Measurements from ENCODE around the gene FCER2. TPM values are rescaled to one million over a fixed set of nuclear protein-coding genes. Genes with fewer than 3 reads are reported as not detected.

FCER2 gene
- polyA plus RNA-seq, 10 donors, result 0.22 to 0.97 (median 0.48) TPM; not detected in 1

- no peak for DNase-seq
Observed at GRCh38 chr19:7679771-7680605, 21.9 kb downstream of the FCER2 start.

GRCh38 chr19:7678971-7679751 is 22.8 kb downstream of the FCER2 start:
- DNase-seq, result no peak

GRCh38 chr19:7677669-7678311 is 24.1 kb downstream of the FCER2 start:
- no peak for DNase-seq

- no peak for DNase-seq
Observed at GRCh38 chr19:7676854-7677253, 25.1 kb downstream of the FCER2 start, which contains the start of gene MCEMP1. Gene MCEMP1 (plus strand): TSS chr19:7677090. CDS start chr19:7677121, 31 bp downstream.

GRCh38 chr19:7676376-7676775 is 25.6 kb downstream of the FCER2 start:
- no peak for DNase-seq

GRCh38 chr19:7674010-7675005 is 27.6 kb downstream of the FCER2 start:
- peak in 2 of 3 donors; percentile 40 to 67 for DNase-seq

GRCh38 chr19:7672522-7672921 is 29.4 kb downstream of the FCER2 start:
- DNase-seq, result no peak

- no peak for DNase-seq
Observed at GRCh38 chr19:7670790-7671189, 31.1 kb downstream of the FCER2 start.

GRCh38 chr19:7670150-7670783 is 31.7 kb downstream of the FCER2 start:
- peak in 2 of 3 donors; percentile 39 to 41 for DNase-seq

- DNase-seq, result no peak
Observed at GRCh38 chr19:7669641-7670040, 32.3 kb downstream of the FCER2 start.

GRCh38 chr19:7668842-7669241 is 33.1 kb downstream of the FCER2 start, which contains the start of gene RETN:
Gene RETN (plus strand): TSS chr19:7669049. CDS start chr19:7669327, 278 bp downstream.
- no peak for DNase-seq

GRCh38 chr19:7665076-7665475 is 36.9 kb downstream of the FCER2 start:
- DNase-seq, result peak; percentile 69 to 89 (median 80)

GRCh38 chr19:7663706-7664105 is 38.2 kb downstream of the FCER2 start:
- DNase-seq, result no peak

- DNase-seq, result no peak
Observed at GRCh38 chr19:7662657-7663056, 39.3 kb downstream of the FCER2 start.

- no peak for DNase-seq
Observed at GRCh38 chr19:7661744-7662538, 40.0 kb downstream of the FCER2 start.

- no peak for DNase-seq
Observed at GRCh38 chr19:7658219-7658686, 43.7 kb downstream of the FCER2 start.

GRCh38 chr19:7657131-7657751 is 44.7 kb downstream of the FCER2 start:
- no peak for DNase-seq

GRCh38 chr19:7655581-7655980 is 46.4 kb downstream of the FCER2 start:
- no peak for DNase-seq

GRCh38 chr19:7654401-7654800 is 47.5 kb downstream of the FCER2 start:
- no peak for DNase-seq

All from muscle of back (tissue), 11 donors.